A549 (cell line): ENCODE results near the gene POLD4. TPM values are rescaled to one million over a fixed set of nuclear protein-coding genes. Genes with fewer than 3 reads are reported as not detected.

Experiments used
- ATAC-seq, 2 experiments: fragments of 200-7000 bp in 1 of 2; fragments of >200 bp in 1 of 2; cut with Nextera tagmentation in 1 of 2; cut with Tn5 transposase in 1 of 2; 3 replicates each; pipeline versions ENCODE4 v1.8.0 to v1.9.1; 2018 to 2020; ENCODE audit warnings: mild to moderate bottlenecking in 1 of 2, moderate library complexity in 1 of 2
- CTCF ChIA-PET: fragments of 300-600 bp; sonication (Branson Sonifier 250); formaldehyde crosslinking; extraction: SDS; loops from one replicate; lab custom pipeline; 2021; ENCODE audit warnings: antibody characterized with exemption, inconsistent platforms; lab: Yijun Ruan, JAX
- POLR2A ChIA-PET: fragments of 350-600 bp; formaldehyde crosslinking; extraction: SDS; loops from one replicate; lab custom pipeline; 2021; ENCODE audit warnings: antibody characterized with exemption, inconsistent platforms; lab: Yijun Ruan, JAX
- DNase-seq, 2 experiments: peaks; one replicate each; pipeline versions ENCODE4 v3.0.0 to v3.0.0-alpha.2; 2011 to 2016; ENCODE audit warnings: low read depth in 1 of 2, low spot score in 1 of 2
- FAIRE-seq: peaks from 2 replicates; lab custom pipeline; 2011; peaks lifted over from hg19 to GRCh38; lab: Jason Lieb, UNC
- H3K27ac ChIP-seq, 2 experiments: fragments of >200 bp; sonication (Bioruptor Twin); formaldehyde crosslinking; 3 replicates each; pipeline ENCODE4 v1.5.1; 2016 to 2017
- H3K4me1 ChIP-seq: fragments of >200 bp; sonication (Bioruptor Twin); formaldehyde crosslinking; 3 replicates; pipeline ENCODE4 v1.6.1; 2016
- H3K4me2 ChIP-seq: fragments of >200 bp; sonication (Bioruptor Twin); formaldehyde crosslinking; 3 replicates; pipeline ENCODE4 v1.6.1; 2016
- H3K4me3 ChIP-seq: fragments of >200 bp; sonication (Bioruptor Twin); formaldehyde crosslinking; 3 replicates; pipeline ENCODE4 v1.5.1; 2016
- H3K9me3 ChIP-seq: fragments of >200 bp; sonication (Bioruptor Twin); formaldehyde crosslinking; 3 replicates; pipeline ENCODE4 v1.6.1; 2016
- BCL3 ChIP-seq: fragments of >200 bp; sonication (Bioruptor Twin); formaldehyde crosslinking; IDR thresholded peaks from 3 replicates; pipeline ENCODE4 v1.6.1; 2016
- CHD2 ChIP-seq: fragments of 150-350 bp; IDR thresholded peaks from 2 replicates; pipeline ENCODE4 v1.6.1; 2014; ENCODE audit warnings: low read length; ENCODE audit not compliant: partially characterized antibody
- EHF ChIP-seq: fragments of 250-450 bp; sonication (Bioruptor Pico); IDR thresholded peaks from 2 replicates; pipeline ENCODE4 v1.5.0; 2020; ENCODE audit warnings: mild to moderate bottlenecking
- EHMT2 ChIP-seq: fragments of 200-600 bp; sonication (generic); IDR thresholded peaks from 2 replicates; pipeline ENCODE4 v1.6.1; 2016; ENCODE audit warnings: antibody characterized with exemption, low read depth, mild to moderate bottlenecking, moderate library complexity
- FOSL2 ChIP-seq, 2 experiments: fragments of 450-650 bp in 1 of 2; fragments of >200 bp in 1 of 2; sonication (Bioruptor Twin) in 1 of 2; formaldehyde crosslinking; IDR thresholded peaks; 2 replicates each; pipeline versions ENCODE4 v1.5.0 to v1.6.1; 2016 to 2020; ENCODE audit warnings: mild to moderate bottlenecking in 1 of 2, moderate library complexity in 1 of 2
- HEYL ChIP-seq: fragments of 250-450 bp; sonication (Bioruptor Pico); IDR thresholded peaks from 2 replicates; pipeline ENCODE4 v1.8.0; 2021; ENCODE audit warnings: mild to moderate bottlenecking, moderate library complexity
- HOXB5 ChIP-seq: fragments of 250-450 bp; sonication (Bioruptor Pico); IDR thresholded peaks from 2 replicates; pipeline ENCODE4 v1.5.0; 2020; ENCODE audit warnings: mild to moderate bottlenecking, moderate library complexity
- JUN ChIP-seq, 2 experiments: fragments of >200 bp; sonication (Bioruptor Twin); formaldehyde crosslinking; IDR thresholded peaks; 2 replicates in 1 of 2; 3 replicates in 1 of 2; pipeline ENCODE4 v1.6.1; 2016 to 2017
- KDM5A ChIP-seq: fragments of 200-600 bp; sonication (generic); IDR thresholded peaks from 2 replicates; pipeline ENCODE4 v1.6.1; 2016; ENCODE audit warnings: antibody characterized with exemption, mild to moderate bottlenecking
- NPAS2 ChIP-seq: fragments of 250-450 bp; sonication (Bioruptor Pico); IDR thresholded peaks from 2 replicates; pipeline ENCODE4 v1.8.0; 2022; ENCODE audit warnings: mild to moderate bottlenecking, moderate library complexity, borderline replicate concordance
- NR3C1 ChIP-seq: fragments of >200 bp; sonication (Bioruptor Twin); formaldehyde crosslinking; IDR thresholded peaks from 3 replicates; pipeline ENCODE4 v1.6.1; 2017
- PBX3 ChIP-seq: IDR thresholded peaks from 2 replicates; pipeline ENCODE4 v1.6.1; 2012
- POLR2A ChIP-seq: IDR thresholded peaks from 2 replicates; pipeline ENCODE4 v1.6.1; 2012; ENCODE audit warnings: mild to moderate bottlenecking, low read length
- RAD21 ChIP-seq, 2 experiments: fragments of >200 bp in 1 of 2; sonication (Bioruptor Twin) in 1 of 2; formaldehyde crosslinking in 1 of 2; IDR thresholded peaks in 1 of 2; conservative IDR thresholded peaks in 1 of 2; 2 replicates in 1 of 2; 3 replicates in 1 of 2; pipeline ENCODE4 v1.6.1; 2012 to 2018; ENCODE audit warnings: inconsistent platforms in 1 of 2
- RFX5 ChIP-seq: fragments of 450-650 bp; IDR thresholded peaks from 2 replicates; pipeline ENCODE4 v1.7.1; 2014; ENCODE audit warnings: antibody characterized with exemption, mild to moderate bottlenecking, moderate library complexity
- RNF2 ChIP-seq: fragments of 200-600 bp; sonication (generic); IDR thresholded peaks from 2 replicates; pipeline ENCODE4 v1.6.1; 2016; ENCODE audit warnings: low read depth, mild to moderate bottlenecking, antibody characterized with exemption, moderate library complexity, borderline replicate concordance
- SREBF2 ChIP-seq: fragments of 450-650 bp; IDR thresholded peaks from 2 replicates; pipeline ENCODE4 v1.6.1; 2014; ENCODE audit warnings: mild to moderate bottlenecking, moderate library complexity
- TFCP2L1 ChIP-seq: fragments of 250-450 bp; sonication (Bioruptor Pico); IDR thresholded peaks from 2 replicates; pipeline ENCODE4 v1.5.0; 2021; ENCODE audit warnings: mild to moderate bottlenecking
- WGBS: methylation state at CpG from one replicate; pipeline ENCODE4 v1.1.6; 2017; ENCODE audit errors: missing lambda C conversion rate; 5-methylcytosine and 5-hydroxymethylcytosine counted together
- polyA plus RNA-seq, 4 experiments: library from polyadenylated mRNA; depleted of rRNA in 3 of 4; stranded (reverse); fragments of >200 nt; fragmentation: RNase III in 1 of 4; extraction: RNeasy Plus Mini Kit Qiagen cat#74134 plus additional on column Dnase treatment in 1 of 4; gene quantifications; 2 replicates in 3 of 4; 3 replicates in 1 of 4; pipeline ENCODE4 v1.2.3, GENCODE V29; 2011 to 2017

POLD4 gene
- polyA plus RNA-seq, 2 of the 4 experiments (the other 2 are of a cell fraction) = 140 to 148 TPM

GRCh38 chr11:67356387-67356863 is 3.1 kb upstream of the POLD4 start:
- ChIA-PET CTCF (interaction anchor here (0.6 to 20.0 kb wide), 14 partner anchors 8 to 144 kb away, joined by 3 to 1913 read pairs (median 4); partner anchors contain the start of genes CLCF1, PPP1CA, PTPRCAP and RAD9A), POLR2A (interaction anchor here (1.4 to 8.3 kb wide), 3 partner anchors 11 to 25 kb away, joined by 3 to 172 read pairs (median 129); partner anchors contain the start of gene CLCF1)
- FAIRE-seq (no peak), ATAC-seq (no peak), DNase-seq (peak in 1 of 2 experiments; percentile 1)
- Histone ChIP-seq H3K4me3 (no peak overlapping the region), H3K9me3 (no peaks in the 10 kb centered on the region), H3K27ac (peak overlapping the region; percentile 93 to 98), H3K4me2 (peak overlapping the region; percentile 93), H3K4me1 (peaks cover 76% of the 10 kb centered on the region)
- TF ChIP-seq JUN (IDR thresholded peaks at IDR 0.05) = no peak
- TF ChIP-seq NPAS2 (CRISPR knock-in tag) = no peak
- no peak for TF ChIP-seq TFCP2L1 (CRISPR knock-in tag)
- no peak for TF ChIP-seq FOSL2 (IDR thresholded peaks at IDR 0.05)
- TF ChIP-seq FOSL2 (CRISPR knock-in tag; IDR thresholded peaks at IDR 0.05) = no peak
- no peak for TF ChIP-seq BCL3
- no peak for TF ChIP-seq CHD2
- TF ChIP-seq RFX5 = no peak
- no peak for TF ChIP-seq HOXB5 (CRISPR knock-in tag)
- no peak for TF ChIP-seq EHMT2
- no peak for TF ChIP-seq KDM5A
- no peak for TF ChIP-seq EHF (CRISPR knock-in tag)
- TF ChIP-seq NR3C1 = no peak
- no peak for TF ChIP-seq PBX3
- TF ChIP-seq SREBF2 = no peak
- TF ChIP-seq RNF2 = no peak
- 23% methylated on average over 4 of the region's 4 CpGs for WGBS

GRCh38 chr11:67355794-67356386 is 2.5 kb upstream of the POLD4 start:
- ChIA-PET CTCF (interaction anchor here (0.6 to 20.0 kb wide), 15 partner anchors 8 to 145 kb away, joined by 3 to 1913 read pairs (median 4); partner anchors contain the start of genes CLCF1, PPP1CA, PTPRCAP and RAD9A), POLR2A (interaction anchor here (1.4 to 8.3 kb wide), 4 partner anchors 10 to 26 kb away, joined by 3 to 172 read pairs (median 69); partner anchors contain the start of gene CLCF1)
- Histone ChIP-seq H3K9me3 (no peaks in the 10 kb centered on the region), H3K4me1 (peaks cover 82% of the 10 kb centered on the region), H3K4me3 (0 out of 3 replicates have a peak overlapping the region, but pooled peaks have one; percentile 21), H3K27ac (peak overlapping the region; percentile 93 to 98), H3K4me2 (peak overlapping the region; percentile 93)
- no peak for ATAC-seq
- peak in 1 of 2 experiments; percentile 20 for DNase-seq
- WGBS = 65% methylated on average over 3 of the region's 4 CpGs
- TF ChIP-seq RAD21 (conservative IDR thresholded peaks at IDR 0.05 in 1 of 2, IDR thresholded peaks at IDR 0.05 in 1 of 2) (no peak), HEYL (CRISPR knock-in tag) (no peak), POLR2A (no peak)
- FAIRE-seq = no peak

- ChIA-PET POLR2A (interaction anchor here (1.4 to 8.3 kb wide), 4 partner anchors 9 to 34 kb away, joined by 3 to 172 read pairs (median 69); partner anchors contain the start of gene CLCF1), CTCF (interaction anchor here (3.1 to 20.0 kb wide), 5 partner anchors 10 to 114 kb away, joined by 11 to 1913 read pairs (median 23); partner anchors contain the start of genes CLCF1, PPP1CA, RAD9A and TBC1D10C)
- Histone ChIP-seq H3K9me3 (no peaks in the 10 kb centered on the region), H3K4me3 (peak overlapping the region; percentile 21), H3K4me1 (peaks cover 86% of the 10 kb centered on the region), H3K4me2 (peak overlapping the region; percentile 93), H3K27ac (peak overlapping the region; percentile 93 to 98)
- FAIRE-seq (no peak), ATAC-seq (no peak), DNase-seq (peak; percentile 11 to 40)
- TF ChIP-seq HEYL (CRISPR knock-in tag) = peak; percentile 46; the same call in 1 of the 2 replicates
- TF ChIP-seq JUN (IDR thresholded peaks at IDR 0.05) = peak in 1 of 2 experiments; percentile 3; a peak in 1 of 5 replicates
- TF ChIP-seq RNF2 = no peak
- 32% methylated on average over 8 of the region's 11 CpGs for WGBS
Observed at GRCh38 chr11:67355023-67355793, 1.9 kb upstream of the POLD4 start.
